SU-DHL-6 (cell line): ENCODE data around the gene ACP5.

ENCODE experiments used
- EZH2phosphoT487 ChIP-seq: fragments of 200-600 bp; sonication (generic), shearing (Covaris generic); conservative IDR thresholded peaks from 2 replicates; pipeline ENCODE4 v1.6.1; 2018; ENCODE audit warnings: mild to moderate bottlenecking, antibody characterized with exemption, low read length, moderate library complexity, mixed read lengths
- TF ChIP-seq, protein P1 (sequence below): fragments of 200-600 bp; sonication (generic); IDR thresholded peaks from one replicate; pipeline ENCODE4 v1.5.1; 2017; ENCODE audit warnings: antibody characterized with exemption, mild to moderate bottlenecking, low read length, moderate library complexity; ENCODE audit not compliant: insufficient read depth, poor library complexity, severe bottlenecking

DNA sequence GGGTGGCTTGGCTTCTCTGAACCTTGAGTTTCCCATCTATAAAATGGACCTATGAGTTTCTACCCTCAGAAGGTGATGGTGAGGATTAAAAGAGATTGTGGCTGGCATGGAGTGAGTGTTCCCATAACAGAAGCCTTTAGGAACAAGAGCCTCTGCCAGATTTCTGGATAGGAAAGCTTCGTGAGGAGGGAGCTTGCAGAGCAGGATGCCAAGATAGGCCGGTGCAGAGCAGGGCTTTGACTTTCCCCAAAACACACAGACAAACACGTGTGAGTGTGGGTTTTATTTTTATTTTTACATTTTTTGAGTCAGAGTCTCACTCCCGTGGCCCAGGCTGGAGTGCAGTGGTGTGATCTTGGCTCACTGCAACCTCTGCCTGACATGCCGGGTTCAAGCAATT is 42.5 kb downstream of the ACP5 start:
- TF ChIP-seq, protein P1, sequence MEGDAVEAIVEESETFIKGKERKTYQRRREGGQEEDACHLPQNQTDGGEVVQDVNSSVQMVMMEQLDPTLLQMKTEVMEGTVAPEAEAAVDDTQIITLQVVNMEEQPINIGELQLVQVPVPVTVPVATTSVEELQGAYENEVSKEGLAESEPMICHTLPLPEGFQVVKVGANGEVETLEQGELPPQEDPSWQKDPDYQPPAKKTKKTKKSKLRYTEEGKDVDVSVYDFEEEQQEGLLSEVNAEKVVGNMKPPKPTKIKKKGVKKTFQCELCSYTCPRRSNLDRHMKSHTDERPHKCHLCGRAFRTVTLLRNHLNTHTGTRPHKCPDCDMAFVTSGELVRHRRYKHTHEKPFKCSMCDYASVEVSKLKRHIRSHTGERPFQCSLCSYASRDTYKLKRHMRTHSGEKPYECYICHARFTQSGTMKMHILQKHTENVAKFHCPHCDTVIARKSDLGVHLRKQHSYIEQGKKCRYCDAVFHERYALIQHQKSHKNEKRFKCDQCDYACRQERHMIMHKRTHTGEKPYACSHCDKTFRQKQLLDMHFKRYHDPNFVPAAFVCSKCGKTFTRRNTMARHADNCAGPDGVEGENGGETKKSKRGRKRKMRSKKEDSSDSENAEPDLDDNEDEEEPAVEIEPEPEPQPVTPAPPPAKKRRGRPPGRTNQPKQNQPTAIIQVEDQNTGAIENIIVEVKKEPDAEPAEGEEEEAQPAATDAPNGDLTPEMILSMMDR = no peak
- no peak for TF ChIP-seq EZH2phosphoT487
